ENCODE measurements around the gene FECH. TPM values are rescaled to one million over a fixed set of nuclear protein-coding genes. Genes with fewer than 3 reads are reported as not detected.

FECH gene, protein sequence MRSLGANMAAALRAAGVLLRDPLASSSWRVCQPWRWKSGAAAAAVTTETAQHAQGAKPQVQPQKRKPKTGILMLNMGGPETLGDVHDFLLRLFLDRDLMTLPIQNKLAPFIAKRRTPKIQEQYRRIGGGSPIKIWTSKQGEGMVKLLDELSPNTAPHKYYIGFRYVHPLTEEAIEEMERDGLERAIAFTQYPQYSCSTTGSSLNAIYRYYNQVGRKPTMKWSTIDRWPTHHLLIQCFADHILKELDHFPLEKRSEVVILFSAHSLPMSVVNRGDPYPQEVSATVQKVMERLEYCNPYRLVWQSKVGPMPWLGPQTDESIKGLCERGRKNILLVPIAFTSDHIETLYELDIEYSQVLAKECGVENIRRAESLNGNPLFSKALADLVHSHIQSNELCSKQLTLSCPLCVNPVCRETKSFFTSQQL
- 17.2 and 41.0 TPM in 2 replicates for total RNA-seq (ENCODE audit: low replicate concordance)

GRCh38 chr18:57586251-57587049 lies at the start of gene FECH:
FECH (minus strand) TSS chr18:57586702; CDS start chr18:57586620, 82 bp downstream.

Other genes with a start within 250 kb of the FECH start
- not detected in 2 replicates for gene ST8SIA3, start 234.1 kb downstream of the FECH start, total RNA-seq (ENCODE audit: low replicate concordance)
- under 0.01 TPM in 2 replicates for gene ONECUT2, start 151.3 kb downstream of the FECH start, total RNA-seq (ENCODE audit: low replicate concordance)
- gene NARS1, start 35.1 kb upstream of the FECH start, total RNA-seq (ENCODE audit: low replicate concordance), result 172 and 325 TPM in 2 replicates
- 39.1 and 48.6 TPM in 2 replicates for gene ATP8B1, start 216.6 kb upstream of the FECH start, total RNA-seq (ENCODE audit: low replicate concordance)